Calu3 (cell line): ENCODE measurements around the gene HIPK3. TPM values are rescaled to one million over a fixed set of nuclear protein-coding genes. Genes with fewer than 3 reads are reported as not detected.

Experiments
- BruUV-seq: library from RNA; stranded (reverse); fragments of 400-500 nt; replicated peaks from 2 replicates; lab custom pipeline; 2021; lab: Mats Ljungman, UMichigan
- CTCF ChIA-PET: fragments of 300-600 bp; sonication (Branson Sonifier 250); formaldehyde crosslinking; loops from one replicate; lab custom pipeline; 2022; ENCODE audit warnings: antibody characterized with exemption; lab: Charles Lee
- DNase-seq: peaks from one replicate; pipeline ENCODE4 v3.0.0; 2022
- H3K27ac Mint-ChIP-seq: one replicate; pipeline ENCODE4 v1.8.0; 2022; ENCODE audit warnings: mixed read lengths; ENCODE audit not compliant: unreplicated experiment
- H3K27me3 Mint-ChIP-seq: one replicate; pipeline ENCODE4 v1.8.0; 2022; ENCODE audit warnings: mixed read lengths; ENCODE audit not compliant: unreplicated experiment
- H3K36me3 Mint-ChIP-seq: one replicate; pipeline ENCODE4 v1.8.0; 2022; ENCODE audit warnings: mild to moderate bottlenecking, moderate library complexity, mixed read lengths; ENCODE audit not compliant: insufficient read depth, unreplicated experiment
- H3K4me1 Mint-ChIP-seq: one replicate; pipeline ENCODE4 v1.8.0; 2022; ENCODE audit warnings: mild to moderate bottlenecking, low read depth, mixed read lengths; ENCODE audit not compliant: unreplicated experiment
- H3K4me3 Mint-ChIP-seq: one replicate; pipeline ENCODE4 v1.8.0; 2022; ENCODE audit warnings: mild to moderate bottlenecking, low read depth, moderate library complexity, mixed read lengths; ENCODE audit not compliant: unreplicated experiment
- H3K9me3 Mint-ChIP-seq: one replicate; pipeline ENCODE4 v1.8.0; 2022; ENCODE audit warnings: low read depth, mixed read lengths; ENCODE audit not compliant: unreplicated experiment
- intact Hi-C: fragments of 100-400 bp; cut with micrococcal nuclease; formaldehyde crosslinking; loops from one replicate; pipeline ENCODE4 v1.10.0; 2022; ENCODE audit not compliant: unreplicated experiment
- total RNA-seq: library from RNA; stranded (reverse); gene quantifications from 2 replicates; pipeline ENCODE4 v1.2.3, GENCODE V29; 2022
- TF ChIP-seq, protein P1 (sequence below): fragments of 200-600 bp; IDR thresholded peaks from one replicate; pipeline ENCODE4 v1.8.0; 2022; ENCODE audit warnings: antibody characterized with exemption; ENCODE audit not compliant: unreplicated experiment

Gene HIPK3
- total RNA-seq, 1 experiment from 2014 or later, result 53.6 TPM

- no peak overlapping the region for H3K27ac Mint-ChIP-seq
- H3K27me3 Mint-ChIP-seq, result no peaks in the 10 kb centered on the region
- CTCF ChIA-PET, result no interaction called here
- peaks cover 20% of the 10 kb centered on the region for H3K36me3 Mint-ChIP-seq
- no peaks in the 10 kb centered on the region for H3K9me3 Mint-ChIP-seq
- no peak for DNase-seq
- TF ChIP-seq, protein P1, sequence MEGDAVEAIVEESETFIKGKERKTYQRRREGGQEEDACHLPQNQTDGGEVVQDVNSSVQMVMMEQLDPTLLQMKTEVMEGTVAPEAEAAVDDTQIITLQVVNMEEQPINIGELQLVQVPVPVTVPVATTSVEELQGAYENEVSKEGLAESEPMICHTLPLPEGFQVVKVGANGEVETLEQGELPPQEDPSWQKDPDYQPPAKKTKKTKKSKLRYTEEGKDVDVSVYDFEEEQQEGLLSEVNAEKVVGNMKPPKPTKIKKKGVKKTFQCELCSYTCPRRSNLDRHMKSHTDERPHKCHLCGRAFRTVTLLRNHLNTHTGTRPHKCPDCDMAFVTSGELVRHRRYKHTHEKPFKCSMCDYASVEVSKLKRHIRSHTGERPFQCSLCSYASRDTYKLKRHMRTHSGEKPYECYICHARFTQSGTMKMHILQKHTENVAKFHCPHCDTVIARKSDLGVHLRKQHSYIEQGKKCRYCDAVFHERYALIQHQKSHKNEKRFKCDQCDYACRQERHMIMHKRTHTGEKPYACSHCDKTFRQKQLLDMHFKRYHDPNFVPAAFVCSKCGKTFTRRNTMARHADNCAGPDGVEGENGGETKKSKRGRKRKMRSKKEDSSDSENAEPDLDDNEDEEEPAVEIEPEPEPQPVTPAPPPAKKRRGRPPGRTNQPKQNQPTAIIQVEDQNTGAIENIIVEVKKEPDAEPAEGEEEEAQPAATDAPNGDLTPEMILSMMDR, result no peak
- no peaks in the 10 kb centered on the region for H3K4me1 Mint-ChIP-seq
- no TSS peak for BruUV-seq
- intact Hi-C loops, result no loop called here
- no peak overlapping the region for H3K4me3 Mint-ChIP-seq
These were observed 90.4 kb downstream of the HIPK3 start for GRCh38 chr11:33347490-33348125.

GRCh38 chr11:33350287-33350686, 93.1 kb downstream of the HIPK3 start:
- CTCF ChIA-PET, result no interaction called here
- intact Hi-C loops, result no loop called here
- TF ChIP-seq, protein P1, result no peak
- DNase-seq, result no peak
- no peaks in the 10 kb centered on the region for H3K4me1 Mint-ChIP-seq
- BruUV-seq, result no TSS peak
- no peak overlapping the region for H3K4me3 Mint-ChIP-seq
- peaks cover 26% of the 10 kb centered on the region for H3K36me3 Mint-ChIP-seq
- H3K27me3 Mint-ChIP-seq, result no peaks in the 10 kb centered on the region
- H3K27ac Mint-ChIP-seq, result no peak overlapping the region
- H3K9me3 Mint-ChIP-seq, result no peaks in the 10 kb centered on the region

GRCh38 chr11:33358150-33358831, 101.1 kb downstream of the HIPK3 start:
- BruUV-seq, result no TSS peak
- H3K27me3 Mint-ChIP-seq, result no peaks in the 10 kb centered on the region
- no peak for DNase-seq
- H3K27ac Mint-ChIP-seq, result no peak overlapping the region
- no peak overlapping the region for H3K4me3 Mint-ChIP-seq
- CTCF ChIA-PET, result interaction anchor here (0.7 kb wide), 1 partner anchor 313 kb away, joined by 3 read pairs; no protein-coding TSS in a partner anchor
- no peaks in the 10 kb centered on the region for H3K4me1 Mint-ChIP-seq
- no peaks in the 10 kb centered on the region for H3K9me3 Mint-ChIP-seq
- intact Hi-C loops, result no loop called here
- peaks cover 3% of the 10 kb centered on the region for H3K36me3 Mint-ChIP-seq
- TF ChIP-seq, protein P1, result no peak

GRCh38 chr11:33360642-33361041, 103.5 kb downstream of the HIPK3 start:
- H3K9me3 Mint-ChIP-seq, result no peaks in the 10 kb centered on the region
- TF ChIP-seq, protein P1, result no peak
- H3K4me3 Mint-ChIP-seq, result no peak overlapping the region
- intact Hi-C loops, result no loop called here
- H3K27ac Mint-ChIP-seq, result no peak overlapping the region
- H3K36me3 Mint-ChIP-seq, result no peaks in the 10 kb centered on the region
- no TSS peak for BruUV-seq
- CTCF ChIA-PET, result no interaction called here
- no peaks in the 10 kb centered on the region for H3K27me3 Mint-ChIP-seq
- no peaks in the 10 kb centered on the region for H3K4me1 Mint-ChIP-seq
- no peak for DNase-seq
